T-helper 1 cell (primary cell): ENCODE results near the gene SLC4A1.

Source experiments
- DNase-seq, 5 donors: peaks; one replicate each; pipeline ENCODE4 v3.0.0-alpha.2; 2012 to 2020

SLC4A1 gene

DNA sequence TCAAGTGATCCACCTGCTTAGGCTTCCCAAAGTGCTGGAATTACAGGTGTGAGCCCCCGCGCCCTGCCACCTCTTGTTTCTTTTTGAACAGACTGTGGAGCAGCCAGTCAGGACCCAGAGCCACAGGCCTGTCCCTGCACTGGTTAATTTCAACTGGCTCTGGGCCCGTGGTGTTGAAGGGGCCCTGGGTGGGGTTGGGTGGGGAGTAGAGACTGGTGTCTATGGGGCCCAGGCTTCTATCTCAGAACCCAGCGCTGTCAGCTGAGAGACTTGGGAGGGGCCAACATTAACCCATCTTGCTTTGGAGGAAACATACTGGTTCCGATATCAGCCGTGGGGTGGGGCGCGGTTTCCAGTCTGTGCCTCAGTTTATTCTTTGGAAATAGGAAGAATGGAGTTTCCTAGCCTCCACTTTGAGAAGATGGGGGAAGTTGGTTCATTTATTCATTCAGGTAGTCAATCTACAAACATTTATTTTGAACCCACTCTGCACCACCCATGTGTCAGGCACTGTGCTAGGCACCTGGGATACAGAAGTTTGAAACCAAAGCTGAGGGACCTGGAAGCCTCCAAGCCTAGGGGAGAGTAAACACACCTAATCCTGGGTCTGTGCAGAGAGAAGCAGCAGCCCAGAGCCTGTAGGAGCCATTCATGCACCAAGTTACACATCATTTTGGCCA is 15.5 kb upstream of the SLC4A1 start:
- DNase-seq: no peak

DNA sequence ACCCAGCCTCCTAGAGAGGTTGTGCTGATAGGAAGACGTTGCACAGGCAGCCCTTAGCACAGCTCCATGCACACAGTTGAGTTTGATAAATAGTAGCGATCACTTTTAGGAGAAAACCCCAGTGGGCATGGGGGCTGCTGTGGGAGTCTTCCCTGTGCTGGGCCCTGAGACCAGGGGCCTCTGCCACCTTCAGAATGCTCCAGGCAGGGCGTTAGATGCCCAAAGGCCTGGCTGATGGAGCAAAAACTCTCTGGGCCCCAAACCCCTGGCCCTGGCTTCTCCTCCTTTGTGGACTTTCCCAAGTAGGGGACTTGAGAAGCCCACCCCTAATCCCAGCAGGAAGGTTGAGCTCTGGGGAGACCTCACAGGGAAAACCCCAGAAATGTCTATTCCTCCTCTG is 14.3 kb upstream of the SLC4A1 start:
- DNase-seq: no peak

DNA sequence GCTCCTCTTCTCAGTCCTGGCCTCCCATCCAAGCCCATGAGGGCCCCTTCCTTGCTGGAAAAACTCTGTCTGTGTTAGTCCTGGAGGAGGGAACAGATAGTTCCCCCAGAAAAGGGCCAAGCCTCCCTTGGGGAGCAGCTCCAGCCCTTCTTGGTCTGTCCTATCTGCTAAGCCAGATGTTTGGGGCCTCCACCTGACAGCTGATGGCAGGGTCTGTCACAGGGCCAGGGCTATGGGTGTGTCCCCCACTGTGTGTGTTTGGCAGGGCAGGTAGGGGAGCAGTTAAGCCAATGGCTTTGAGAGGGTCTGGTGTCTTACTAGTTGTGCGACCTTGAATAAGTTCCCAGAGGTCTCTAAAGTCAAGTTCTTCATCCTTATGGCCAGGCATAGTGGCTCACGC is 13.6 kb upstream of the SLC4A1 start:
- no peak for DNase-seq

DNA sequence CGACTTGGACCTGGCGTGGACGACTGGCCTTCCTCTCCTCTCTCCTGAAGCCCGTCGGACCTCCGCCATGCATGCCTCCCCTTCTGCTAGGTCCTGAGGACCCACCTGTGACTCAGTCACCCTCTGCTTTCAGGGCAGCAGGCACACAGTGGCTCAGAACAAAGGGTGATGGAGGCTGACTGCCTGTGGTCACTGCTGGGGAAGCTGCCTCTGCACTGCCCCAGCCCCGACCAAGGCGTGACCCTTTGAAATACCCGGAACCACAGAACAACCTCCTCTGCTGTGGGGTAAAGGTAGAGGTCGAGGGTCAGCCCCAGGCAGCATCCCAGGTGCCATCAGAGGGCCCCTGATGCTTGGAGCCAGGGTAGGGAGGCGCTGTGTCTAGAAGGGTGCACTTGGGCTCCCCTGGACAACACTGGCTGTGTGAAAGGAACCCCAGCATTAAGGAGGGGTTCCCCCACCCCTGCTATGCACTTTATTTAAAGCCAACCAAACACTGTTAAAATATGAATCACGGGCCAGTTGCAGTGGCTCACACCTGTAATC is 12.5 kb upstream of the SLC4A1 start:
- DNase-seq: no peak

DNA sequence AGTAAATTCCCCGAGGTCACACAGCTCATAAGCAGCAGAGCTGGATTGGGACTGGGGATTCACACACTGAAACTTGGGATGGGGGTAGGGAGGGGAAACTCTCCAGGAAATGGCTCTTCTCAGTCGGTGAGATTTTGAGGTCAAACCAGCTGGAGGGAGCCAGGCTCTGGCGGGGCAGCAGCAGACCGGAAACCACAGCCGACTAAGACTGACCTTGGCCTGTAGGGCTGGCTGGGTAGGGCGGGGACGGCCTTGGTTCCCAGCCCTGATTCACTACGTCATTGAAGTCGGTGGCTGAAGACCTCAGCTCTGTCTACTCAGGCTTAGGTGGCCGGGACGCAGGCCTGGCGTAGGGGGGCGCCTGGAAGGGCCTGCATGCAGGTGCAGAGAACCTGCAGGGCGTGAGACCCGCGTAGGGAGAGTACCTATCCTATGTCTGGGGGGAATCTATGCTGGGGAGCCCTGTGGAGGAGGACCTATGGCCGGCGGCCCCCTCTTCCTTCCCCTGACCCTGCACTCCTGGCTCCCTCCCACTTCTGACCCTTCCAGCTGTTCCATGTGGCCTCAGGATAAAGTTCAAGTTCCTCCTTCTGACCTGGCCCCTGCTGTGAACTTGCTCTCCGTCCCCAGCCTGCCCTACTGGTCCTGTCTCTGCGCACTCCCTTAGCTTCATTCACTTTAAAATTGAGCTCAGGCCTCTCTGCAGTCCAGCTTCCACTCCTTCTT is 11.9 kb upstream of the SLC4A1 start:
- DNase-seq: peak in 1 of 5 donors; percentile 19

DNA sequence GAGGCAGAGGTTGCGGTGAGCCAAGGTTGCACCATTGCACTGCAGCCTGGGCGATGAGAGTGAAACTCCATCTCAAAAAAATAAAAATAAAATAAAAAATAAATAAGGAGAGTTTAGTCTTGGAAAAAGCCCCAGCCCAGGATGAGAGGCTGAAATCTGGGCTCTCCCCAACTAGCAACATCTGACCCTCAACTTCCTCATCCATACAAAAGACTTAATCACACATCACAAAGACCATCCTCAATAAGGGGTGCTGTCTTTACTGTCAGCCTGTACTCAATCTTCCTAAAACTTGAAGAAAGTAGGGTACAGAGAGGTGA is 11.4 kb upstream of the SLC4A1 start:
- no peak for DNase-seq

DNA sequence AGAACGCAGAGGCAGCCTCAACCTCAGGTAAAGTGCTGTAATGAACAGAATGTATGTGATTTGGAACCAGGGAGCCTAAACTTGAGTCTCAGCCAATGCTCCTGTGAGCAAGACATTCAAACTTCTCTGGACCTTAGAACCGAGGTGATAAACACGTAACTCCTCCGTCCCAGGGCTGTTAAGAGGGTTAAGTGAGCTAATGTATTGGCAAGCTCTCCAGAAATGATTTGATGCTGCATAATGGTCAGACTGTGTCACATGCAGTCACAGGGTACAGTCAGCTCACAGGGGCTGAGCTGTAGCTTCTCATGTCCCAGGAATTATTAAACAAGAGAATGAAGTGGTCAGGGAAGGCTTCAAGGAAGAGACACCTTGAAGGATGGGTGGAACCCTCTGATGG is 10.0 kb upstream of the SLC4A1 start:
- DNase-seq: no peak

DNA sequence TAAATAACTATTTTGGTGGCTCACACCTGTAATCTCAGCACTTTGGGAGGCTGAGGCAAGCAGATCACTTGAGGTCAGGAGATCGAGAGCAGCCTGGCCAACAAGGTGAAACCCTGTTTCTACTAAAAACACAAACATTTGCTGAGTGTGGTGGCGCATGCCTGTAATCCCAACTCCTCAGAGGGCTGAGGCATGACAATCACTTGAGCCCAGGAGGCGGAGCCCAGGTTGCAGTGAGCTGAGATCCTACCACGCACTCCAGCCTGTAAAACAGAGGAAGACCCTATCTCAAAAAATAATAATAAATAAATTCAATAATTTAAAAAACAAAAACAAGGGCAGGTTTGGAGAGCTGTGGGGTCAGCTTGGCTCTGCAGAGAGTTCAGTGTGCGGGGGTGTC is 5.7 kb upstream of the SLC4A1 start:
- DNase-seq: no peak

DNA sequence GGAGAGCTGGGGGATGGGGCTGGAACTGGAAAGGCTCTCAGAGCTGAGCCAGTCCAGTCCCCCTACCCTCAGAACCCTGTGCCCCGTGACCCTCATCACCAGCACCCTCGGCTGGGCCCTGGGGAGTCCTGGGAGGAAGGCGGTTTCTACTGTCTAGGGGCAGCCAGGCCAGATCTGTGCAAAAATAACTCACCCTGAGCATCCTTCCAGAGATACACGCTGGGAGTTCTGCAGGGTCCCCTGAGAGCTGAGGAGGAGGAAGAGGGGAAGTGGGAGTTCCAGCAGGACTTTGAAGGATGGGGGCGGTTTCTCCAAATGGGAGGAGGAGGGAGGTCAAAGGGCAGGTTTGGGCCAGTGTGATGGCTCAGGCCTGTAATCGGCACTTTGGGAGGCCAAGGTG is 5.0 kb upstream of the SLC4A1 start:
- no peak for DNase-seq

DNA sequence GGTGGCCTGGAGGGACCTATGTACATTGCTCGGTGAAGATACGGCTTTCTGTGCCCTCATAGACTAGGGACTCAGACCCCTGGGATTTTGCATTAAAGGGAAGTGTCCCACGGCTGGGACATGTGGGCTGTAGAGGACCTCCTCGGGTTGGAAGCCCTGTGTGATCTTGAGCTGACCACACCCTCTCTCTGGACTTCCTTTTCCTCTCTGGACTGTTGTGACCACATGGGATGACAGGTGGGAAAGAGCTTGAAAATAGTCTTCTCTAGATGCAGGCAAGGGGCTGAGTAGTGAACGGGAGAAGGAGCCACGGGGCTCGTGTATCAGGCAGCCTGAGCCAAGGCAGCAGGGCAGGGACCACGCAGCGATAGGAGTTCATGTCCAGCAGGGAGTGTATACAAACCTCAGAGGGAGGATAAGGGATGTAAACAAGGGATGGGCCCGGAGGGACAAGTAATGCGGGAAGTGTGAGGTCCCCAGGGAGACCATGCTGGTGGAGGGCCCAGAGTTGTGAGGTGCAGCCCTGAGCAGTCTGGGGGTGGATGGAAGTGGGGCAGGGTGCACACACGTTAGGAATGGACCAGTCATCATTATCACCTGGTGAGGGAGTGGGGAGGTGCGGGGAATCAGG is 4.5 kb upstream of the SLC4A1 start:
- no peak for DNase-seq

DNA sequence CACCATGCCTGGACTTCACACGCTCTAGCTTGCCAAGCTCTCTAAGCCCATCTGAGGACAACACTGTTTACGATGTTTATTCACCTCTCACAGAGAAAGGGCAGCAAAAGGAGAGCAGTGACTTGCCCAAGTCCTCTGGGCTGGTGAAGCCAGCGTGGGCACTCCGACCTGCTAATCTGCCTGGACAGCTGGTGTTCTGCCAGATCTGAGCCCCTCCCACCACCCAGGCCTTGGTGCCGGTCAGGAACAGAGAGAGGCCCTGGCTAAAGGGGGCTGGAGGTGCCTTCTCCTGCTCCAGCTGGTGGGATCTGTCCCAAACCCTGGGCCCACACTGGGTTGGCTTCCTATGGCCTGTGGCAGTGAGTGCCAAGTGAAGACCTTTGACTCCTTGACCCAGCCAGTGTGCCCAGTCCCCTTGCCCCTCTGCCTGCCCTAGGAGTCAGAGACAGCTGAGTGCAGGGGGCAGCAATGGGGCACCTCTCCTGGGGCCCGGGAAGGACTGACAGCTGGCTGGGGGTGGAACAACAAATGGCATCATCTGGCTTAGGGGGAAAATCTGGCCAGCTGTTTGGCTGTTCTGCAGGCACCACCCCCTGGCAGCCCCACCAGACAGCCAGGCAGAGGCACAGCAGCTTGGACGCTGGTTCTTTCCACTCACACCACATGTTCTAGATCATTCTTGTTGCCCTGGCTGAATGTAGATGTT is 1.8 kb upstream of the SLC4A1 start:
- DNase-seq: no peak

DNA sequence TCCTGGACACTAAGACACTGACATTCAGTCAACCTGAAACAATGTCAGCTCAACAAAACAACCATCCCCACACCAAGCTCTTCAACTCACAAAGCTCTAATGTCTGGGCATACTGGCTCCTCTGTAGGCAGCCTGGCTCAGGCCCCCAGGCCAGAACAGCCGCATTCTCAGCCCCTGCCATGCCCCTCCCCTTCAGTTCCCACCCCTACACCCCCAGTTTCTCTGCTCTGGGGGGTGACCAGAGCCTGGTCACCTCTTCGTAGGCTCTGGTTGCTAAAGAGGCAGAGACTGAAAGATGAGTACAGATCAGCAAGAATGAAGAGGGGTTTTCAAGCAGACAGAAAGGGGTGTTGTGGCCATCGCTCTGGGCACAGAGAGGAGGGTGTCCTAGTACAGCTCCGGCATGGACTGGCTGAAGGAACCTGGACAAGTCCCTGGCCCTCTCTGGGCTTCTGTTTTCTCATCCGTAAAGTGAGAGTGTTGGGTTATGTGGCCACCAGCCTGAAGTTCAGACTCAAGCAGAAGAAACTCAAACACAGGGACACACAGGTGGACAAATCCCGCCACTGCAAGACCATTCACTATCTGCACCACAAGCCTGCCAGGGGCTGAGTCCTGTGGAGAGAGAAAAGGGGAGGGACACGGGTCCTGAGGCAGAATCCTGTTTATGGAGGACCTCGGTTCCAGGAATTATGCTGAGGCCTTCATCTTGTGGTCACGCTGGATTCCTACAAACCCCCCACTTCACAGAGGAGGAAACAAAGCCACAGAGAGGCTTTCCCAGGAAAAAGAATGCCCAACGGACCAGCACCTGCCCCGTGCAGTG is 987 bp upstream of the SLC4A1 start:
- no peak for DNase-seq

DNA sequence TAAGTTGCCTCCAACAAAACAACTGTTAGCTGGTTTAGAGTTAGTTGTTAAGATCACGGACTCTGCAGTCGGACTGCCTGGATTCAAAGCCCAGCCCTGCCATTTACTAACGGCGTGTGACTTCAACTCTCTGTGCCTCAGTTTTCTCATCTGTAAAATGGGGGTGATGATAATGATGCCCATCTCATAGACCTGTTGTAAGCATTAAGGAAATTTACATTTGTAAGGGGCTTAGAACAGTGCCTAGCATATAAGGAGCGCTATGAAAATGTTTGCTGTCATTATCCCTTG is 825 bp downstream of the SLC4A1 start:
- no peak for DNase-seq

DNA sequence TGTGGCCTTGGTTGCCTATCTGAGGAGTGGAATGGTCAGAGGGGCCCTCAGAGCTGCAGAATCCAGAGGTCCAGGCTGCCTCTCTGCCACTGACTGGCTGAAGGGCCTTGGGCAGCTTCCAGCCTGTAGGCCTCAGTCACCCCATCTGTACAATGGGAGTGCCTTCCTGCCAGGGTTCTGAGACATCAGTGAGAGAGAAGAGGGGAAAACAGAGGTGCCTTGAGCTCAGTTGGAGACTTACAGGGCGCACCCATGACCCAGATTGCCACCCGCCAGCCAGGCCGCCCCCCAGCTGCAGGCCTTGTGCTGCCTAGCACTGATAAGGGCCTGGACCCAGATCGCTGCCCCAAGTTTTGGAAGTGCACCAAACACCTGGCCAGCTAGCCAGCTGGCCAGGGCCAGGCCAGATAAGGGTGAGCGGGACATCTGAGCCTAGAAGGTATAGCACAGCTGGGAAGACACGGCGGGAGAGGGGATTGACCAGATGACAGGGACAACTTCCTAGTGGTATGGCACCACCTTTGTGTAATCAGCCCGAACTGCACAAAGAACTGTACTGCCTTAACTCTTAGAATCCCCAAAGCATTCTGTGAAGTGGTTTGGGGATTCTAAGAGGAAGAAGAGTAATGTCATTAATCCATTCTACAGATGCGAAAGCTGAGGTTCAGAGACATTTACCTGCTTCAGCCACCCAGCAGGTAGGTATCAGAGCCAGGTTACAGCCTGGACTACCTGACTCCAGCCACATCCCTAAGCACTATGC is 1.4 kb downstream of the SLC4A1 start:
- no peak for DNase-seq

DNA sequence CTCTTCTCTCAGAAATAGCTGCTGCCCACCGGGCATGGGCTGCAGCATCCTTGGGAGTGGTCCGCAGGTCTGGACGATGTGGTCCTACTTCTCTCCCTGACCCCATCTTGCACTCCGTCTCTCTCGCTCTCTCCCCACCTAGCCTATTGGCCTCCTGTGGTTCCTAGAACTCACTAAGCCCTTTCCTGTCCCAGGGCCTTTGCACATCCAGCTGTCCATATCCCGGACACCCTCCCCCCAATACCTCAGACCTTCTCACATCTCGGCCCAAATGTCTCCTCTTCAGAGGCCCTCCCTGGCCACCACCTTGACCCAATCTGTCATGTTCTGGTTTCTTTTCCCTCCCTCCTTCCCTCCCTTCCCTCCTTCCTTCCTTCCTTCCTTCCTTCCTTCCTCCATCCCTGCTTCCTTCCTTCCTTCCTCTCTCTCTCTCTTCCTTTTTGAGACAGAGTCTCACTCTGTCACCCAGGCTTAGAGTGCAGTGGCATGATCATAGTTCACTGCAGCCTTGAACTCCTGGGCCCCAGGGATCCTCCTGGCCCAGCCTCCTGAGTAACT is 4.5 kb downstream of the SLC4A1 start:
- DNase-seq: no peak

DNA sequence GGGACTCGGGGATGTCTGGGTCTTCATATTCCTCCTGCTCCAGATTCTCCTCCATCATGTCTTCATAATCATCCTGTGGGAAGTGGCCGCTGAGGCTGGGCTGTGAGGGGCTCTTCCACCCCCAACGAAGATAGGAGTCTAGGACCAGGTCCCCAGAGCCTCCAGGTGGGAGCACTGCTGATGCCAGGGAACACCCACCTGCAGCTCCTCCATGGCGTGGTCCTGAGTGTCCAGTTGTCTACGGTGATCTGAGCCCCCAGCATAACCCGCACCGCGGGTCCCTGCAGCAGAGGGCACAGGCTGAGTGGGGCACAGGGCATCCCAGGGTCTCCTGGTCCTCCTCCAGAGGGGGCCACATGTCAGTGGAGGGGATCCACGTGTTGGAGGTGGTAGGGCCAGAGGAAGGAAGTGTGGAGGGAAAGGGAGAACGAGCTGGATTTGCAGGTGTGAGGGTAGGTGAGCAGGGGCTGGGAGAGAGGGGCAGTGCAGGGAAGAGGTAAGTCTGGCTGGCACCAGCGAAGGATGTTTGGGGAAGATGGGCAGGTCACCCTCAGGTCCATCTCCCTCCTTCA is 5.2 kb downstream of the SLC4A1 start:
- DNase-seq: no peak

DNA sequence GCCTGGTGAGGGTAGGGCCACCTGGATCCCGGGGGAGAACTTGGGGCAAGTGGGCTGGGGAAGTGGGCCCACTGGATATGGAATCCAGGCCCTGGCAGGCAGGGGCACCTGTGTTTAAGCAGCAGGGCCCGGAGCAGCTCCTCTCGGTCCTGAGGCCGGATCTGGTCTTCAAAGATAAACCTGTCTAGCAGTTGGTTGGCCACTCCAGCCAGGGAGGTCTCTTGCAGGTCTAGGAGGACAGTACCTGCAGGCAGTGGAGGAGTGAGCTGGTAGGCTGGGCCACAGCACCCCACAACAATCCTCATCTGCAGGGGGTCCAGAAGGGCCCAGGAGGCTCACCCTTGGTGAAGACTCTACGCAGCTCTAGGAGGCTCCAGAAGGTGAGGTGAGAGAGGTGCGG is 7.6 kb downstream of the SLC4A1 start:
- no peak for DNase-seq

DNA sequence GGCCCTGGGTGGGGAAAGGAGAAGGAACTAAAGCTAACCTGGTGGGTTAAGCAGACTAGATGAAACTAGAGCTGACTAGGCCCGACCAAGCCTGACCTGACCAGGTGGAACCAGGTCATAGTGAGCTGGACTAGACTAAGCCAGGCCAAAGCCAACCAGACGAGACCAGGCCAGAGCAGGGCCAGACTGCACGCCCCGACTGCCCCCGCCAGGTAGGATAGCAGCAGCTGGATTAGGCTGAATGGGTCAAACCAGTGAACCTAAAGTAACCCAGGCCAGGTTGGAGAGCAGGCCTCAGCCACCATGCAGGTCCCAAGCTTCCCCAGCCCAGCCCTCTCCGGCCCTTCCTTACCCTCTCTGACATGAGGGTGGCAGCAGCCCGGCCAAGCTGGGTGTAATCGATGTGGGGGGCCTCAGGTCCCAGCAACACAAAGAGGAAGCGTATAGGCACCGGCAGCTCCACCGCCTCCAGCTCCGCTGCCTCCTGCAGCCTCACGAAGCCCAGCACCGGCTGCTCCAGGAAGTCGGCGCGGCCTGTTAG is 9.1 kb downstream of the SLC4A1 start:
- no peak for DNase-seq

DNA sequence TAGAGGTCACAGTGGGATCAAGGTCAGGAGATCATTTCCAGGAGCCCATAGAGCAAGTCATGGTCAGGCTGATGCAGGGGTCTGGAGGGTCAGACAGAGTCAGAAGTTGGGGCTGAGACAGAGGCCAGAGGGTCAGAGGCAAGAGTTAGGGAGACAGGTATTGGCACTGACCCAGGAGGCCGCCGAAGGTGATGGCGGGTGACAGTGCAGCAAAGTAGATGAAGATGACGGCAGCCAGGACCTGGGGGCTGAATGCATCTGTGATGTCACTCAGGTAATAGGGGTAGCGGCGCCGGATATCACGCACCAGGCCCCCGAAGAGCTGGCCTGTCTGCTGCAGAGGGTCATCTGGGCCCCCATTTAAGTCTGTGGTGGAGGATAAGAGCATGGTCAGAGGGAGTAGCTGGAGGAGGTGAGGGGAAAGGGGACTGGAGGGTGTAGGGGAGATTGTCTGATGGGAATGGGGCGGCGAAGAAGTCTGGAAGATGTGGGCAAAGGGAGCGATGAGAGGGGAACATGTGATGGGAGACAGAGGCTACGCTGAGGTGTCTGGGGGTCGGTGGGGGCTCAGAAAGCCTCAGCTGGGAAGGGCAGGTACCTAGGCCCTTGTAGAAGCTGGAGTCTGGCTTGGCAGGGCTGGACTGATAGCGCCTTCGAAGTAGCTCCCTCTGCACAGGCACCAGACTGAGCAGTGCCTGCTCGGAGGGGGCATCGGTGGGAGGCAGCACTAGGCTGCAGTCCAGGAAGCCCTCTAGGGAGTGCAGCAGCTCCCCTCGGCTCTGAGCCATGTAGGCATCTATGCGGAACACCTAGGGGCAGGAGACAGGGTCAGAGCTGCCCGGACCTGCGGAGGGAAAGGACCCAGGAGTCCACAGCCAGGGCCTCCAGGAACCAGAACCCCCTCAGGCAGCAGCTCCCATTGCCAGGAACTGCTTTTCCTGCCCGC is 9.8 kb downstream of the SLC4A1 start:
- no peak for DNase-seq

DNA sequence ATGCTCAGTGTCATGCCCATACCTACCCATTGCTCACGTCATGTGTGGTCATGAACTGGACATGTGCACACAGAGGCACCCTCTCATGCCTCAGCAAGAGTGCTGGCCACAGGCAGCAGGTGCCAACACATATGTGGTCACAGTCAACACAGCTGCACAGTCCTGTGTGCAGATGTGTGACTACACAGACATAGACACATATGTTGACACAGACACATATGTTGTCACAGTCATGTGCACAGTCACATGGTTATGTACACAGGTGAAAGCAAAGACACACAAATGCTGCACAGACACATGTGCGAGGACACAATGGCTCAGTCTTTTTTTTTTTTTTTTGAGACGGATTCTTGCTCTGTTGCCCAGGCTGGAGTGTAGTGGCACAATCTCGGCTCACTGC is 11.3 kb downstream of the SLC4A1 start:
- no peak for DNase-seq
